Measurements from ENCODE around the gene PAK1. TPM values are rescaled to one million over a fixed set of nuclear protein-coding genes. Genes with fewer than 3 reads are reported as not detected.
"Not testable (repeated sequence)": the region's sequence is repeated elsewhere in the genome, so short reads cannot be mapped to it uniquely, and the experiment has no call there.

The PAK1 gene
- total RNA-seq, 1 experiment from 2014 or later: 80.0 TPM

- TF ChIP-seq EZH2 (IDR thresholded peaks at IDR 0.05; ENCODE audit: low read depth): no peak
- TF ChIP-seq, protein P1, sequence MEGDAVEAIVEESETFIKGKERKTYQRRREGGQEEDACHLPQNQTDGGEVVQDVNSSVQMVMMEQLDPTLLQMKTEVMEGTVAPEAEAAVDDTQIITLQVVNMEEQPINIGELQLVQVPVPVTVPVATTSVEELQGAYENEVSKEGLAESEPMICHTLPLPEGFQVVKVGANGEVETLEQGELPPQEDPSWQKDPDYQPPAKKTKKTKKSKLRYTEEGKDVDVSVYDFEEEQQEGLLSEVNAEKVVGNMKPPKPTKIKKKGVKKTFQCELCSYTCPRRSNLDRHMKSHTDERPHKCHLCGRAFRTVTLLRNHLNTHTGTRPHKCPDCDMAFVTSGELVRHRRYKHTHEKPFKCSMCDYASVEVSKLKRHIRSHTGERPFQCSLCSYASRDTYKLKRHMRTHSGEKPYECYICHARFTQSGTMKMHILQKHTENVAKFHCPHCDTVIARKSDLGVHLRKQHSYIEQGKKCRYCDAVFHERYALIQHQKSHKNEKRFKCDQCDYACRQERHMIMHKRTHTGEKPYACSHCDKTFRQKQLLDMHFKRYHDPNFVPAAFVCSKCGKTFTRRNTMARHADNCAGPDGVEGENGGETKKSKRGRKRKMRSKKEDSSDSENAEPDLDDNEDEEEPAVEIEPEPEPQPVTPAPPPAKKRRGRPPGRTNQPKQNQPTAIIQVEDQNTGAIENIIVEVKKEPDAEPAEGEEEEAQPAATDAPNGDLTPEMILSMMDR (conservative IDR thresholded peaks at IDR 0.05): no peak
- Histone ChIP-seq H4K20me1 (ENCODE audit: insufficient read depth) (no peaks in the 10 kb centered on the region), H3F3A (ENCODE audit: insufficient read depth, low read depth) (peaks cover 28% of the 10 kb centered on the region), H3K4me2 (0 out of 2 replicates have a peak overlapping the region, but pooled peaks have one; percentile 18), H3K4me1 (replicated peaks; ENCODE audit: insufficient read depth) (peaks cover 27% of the 10 kb centered on the region), H3K79me2 (ENCODE audit: low read depth) (no peaks in the 10 kb centered on the region), H3K9me3 (ENCODE audit: insufficient read depth, low read depth) (peaks cover 13% of the 10 kb centered on the region), H3K27ac (peak overlapping the region; percentile 95), H3K9me2 (ENCODE audit: insufficient read depth) (no peaks in the 10 kb centered on the region), H2AFZ (no peak overlapping the region), H3K36me3 (ENCODE audit: low read depth) (no peaks in the 10 kb centered on the region), H3K27me3 (ENCODE audit: insufficient read depth, low read depth) (no peaks in the 10 kb centered on the region), H3K4me3 (0 out of 2 replicates have a peak overlapping the region, but pooled peaks have one; percentile 1)
- intact Hi-C loops (cut with micrococcal nuclease; ENCODE audit: unreplicated experiment): loop anchor here (1.0 kb wide), 1 partner anchor 105 kb away; no protein-coding TSS in a partner anchor
- DNase-seq: no peak
- POLR2A ChIA-PET (ENCODE audit: unreplicated experiment): interaction anchor here (0.5 kb wide), 1 partner anchor 530 kb away, joined by 4 read pairs; no protein-coding TSS in a partner anchor
- CTCF ChIA-PET: no interaction called here
- TSS peak; percentile 96 for BruUV-seq (replicated peaks)
These were observed 173.2 kb downstream of the PAK1 start for GRCh38 chr11:77300695-77301094.

- not testable (repeated sequence) for H4K20me1 ChIP-seq (ENCODE audit: insufficient read depth); BruUV-seq (replicated peaks); H3K79me2 ChIP-seq (ENCODE audit: low read depth); H3K36me3 ChIP-seq (ENCODE audit: low read depth); H3K27me3 ChIP-seq (ENCODE audit: insufficient read depth, low read depth); H2AFZ ChIP-seq; H3K9me2 ChIP-seq (ENCODE audit: insufficient read depth)
- Histone ChIP-seq H3K4me1 (replicated peaks; ENCODE audit: insufficient read depth) (peaks cover 27% of the 10 kb centered on the region), H3K4me2 (peak overlapping the region; percentile 44), H3K9me3 (ENCODE audit: insufficient read depth, low read depth) (peaks cover 13% of the 10 kb centered on the region), H3K27ac (peak overlapping the region; percentile 95), H3K4me3 (0 out of 2 replicates have a peak overlapping the region, but pooled peaks have one; percentile 1), H3F3A (ENCODE audit: insufficient read depth, low read depth) (peaks cover 28% of the 10 kb centered on the region)
- DNase-seq: peak; percentile 79 to 91
- intact Hi-C loops (cut with micrococcal nuclease; ENCODE audit: unreplicated experiment): loop anchor here (1.0 kb wide), 1 partner anchor 105 kb away; no protein-coding TSS in a partner anchor
- ChIA-PET CTCF (interaction anchor here (1.0 kb wide), 1 partner anchor 105 kb away, joined by 4 read pairs; no protein-coding TSS in a partner anchor), POLR2A (ENCODE audit: unreplicated experiment) (interaction anchor here (0.6 to 0.9 kb wide), 2 partner anchors 12 to 18 kb away, joined by 5 to 10 read pairs; no protein-coding TSS in a partner anchor)
These were observed 173.9 kb downstream of the PAK1 start for GRCh38 chr11:77300028-77300427.

DNA sequence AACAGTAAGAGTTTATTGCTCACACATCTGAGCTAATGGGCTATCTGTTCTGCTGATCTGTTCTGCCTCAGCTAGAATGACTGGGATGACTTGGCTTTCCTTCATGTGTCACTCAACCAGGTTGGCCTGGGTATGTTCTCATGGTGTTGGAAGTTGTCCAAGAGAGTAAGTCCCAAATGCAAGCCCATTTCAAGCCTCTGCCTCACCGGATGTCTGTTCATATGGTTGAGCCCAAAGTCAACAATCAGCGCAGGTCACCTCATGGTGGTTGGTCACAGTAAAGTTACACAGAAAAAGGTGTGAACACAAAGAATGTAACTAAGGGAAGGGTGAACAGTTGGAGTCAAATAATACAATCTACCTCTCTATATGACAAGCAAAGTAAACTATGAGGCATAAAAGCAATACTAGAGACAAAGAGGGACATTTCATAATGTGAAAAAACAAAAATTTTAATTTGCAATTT is 174.3 kb downstream of the PAK1 start:
- POLR2A ChIA-PET (ENCODE audit: unreplicated experiment): interaction anchor here (0.6 to 0.9 kb wide), 2 partner anchors 13 to 19 kb away, joined by 5 to 10 read pairs; no protein-coding TSS in a partner anchor
- no peaks in the 10 kb centered on the region for H3K36me3 ChIP-seq (ENCODE audit: low read depth)
- H3K79me2 ChIP-seq (ENCODE audit: low read depth): no peaks in the 10 kb centered on the region

More for the DNA sequence above, 174.3 kb downstream of the PAK1 start:
- no peak overlapping the region for H3K4me3 ChIP-seq
- peak overlapping the region; percentile 95 for H3K27ac ChIP-seq
- H3K4me2 ChIP-seq: peak overlapping the region; percentile 44
- no peak for TF ChIP-seq EZH2 (IDR thresholded peaks at IDR 0.05; ENCODE audit: low read depth)
- TF ChIP-seq, protein P1 (conservative IDR thresholded peaks at IDR 0.05): no peak
- no peak overlapping the region for H2AFZ ChIP-seq
- no peaks in the 10 kb centered on the region for H4K20me1 ChIP-seq (ENCODE audit: insufficient read depth)
- CTCF ChIA-PET: interaction anchor here (1.0 kb wide), 1 partner anchor 104 kb away, joined by 4 read pairs; no protein-coding TSS in a partner anchor
- intact Hi-C loops (cut with micrococcal nuclease; ENCODE audit: unreplicated experiment): no loop called here
- no peaks in the 10 kb centered on the region for H3K9me2 ChIP-seq (ENCODE audit: insufficient read depth)
- BruUV-seq (replicated peaks): no TSS peak
- H3K9me3 ChIP-seq (ENCODE audit: insufficient read depth, low read depth): peaks cover 13% of the 10 kb centered on the region
- peaks cover 27% of the 10 kb centered on the region for H3K4me1 ChIP-seq (replicated peaks; ENCODE audit: insufficient read depth)
- no peaks in the 10 kb centered on the region for H3K27me3 ChIP-seq (ENCODE audit: insufficient read depth, low read depth)
- H3F3A ChIP-seq (ENCODE audit: insufficient read depth, low read depth): peaks cover 28% of the 10 kb centered on the region
- DNase-seq: peak; percentile 77 to 98
